ENCODE results near the gene LRPPRC. TPM values are rescaled to one million over a fixed set of nuclear protein-coding genes. Genes with fewer than 3 reads are reported as not detected.

LRPPRC gene
- total RNA-seq, 4 donors from 2014 or later = 75.9 to 95.3 (median 81.5) TPM

GRCh38 chr2:43846140-43846793, 149.5 kb downstream of the LRPPRC start:
- ATAC-seq = no peak
- intact Hi-C loops (cut with DNase I; ENCODE audit: low total_unique reads) (no loop called here), in situ Hi-C loops (cut with MboI; ENCODE audit: low sequenced_read_pairs in 4 of 4) (no loop called here)
- Histone ChIP-seq H3K4me1 (no peaks in the 10 kb centered on the region), H3K36me3 (no peaks in the 10 kb centered on the region), H3K27ac (no peak overlapping the region), H3K27me3 (no peaks in the 10 kb centered on the region), H3K4me3 (no peak overlapping the region), H3K9me3 (no peaks in the 10 kb centered on the region)
- no peak for DNase-seq
- TF ChIP-seq, protein P1, sequence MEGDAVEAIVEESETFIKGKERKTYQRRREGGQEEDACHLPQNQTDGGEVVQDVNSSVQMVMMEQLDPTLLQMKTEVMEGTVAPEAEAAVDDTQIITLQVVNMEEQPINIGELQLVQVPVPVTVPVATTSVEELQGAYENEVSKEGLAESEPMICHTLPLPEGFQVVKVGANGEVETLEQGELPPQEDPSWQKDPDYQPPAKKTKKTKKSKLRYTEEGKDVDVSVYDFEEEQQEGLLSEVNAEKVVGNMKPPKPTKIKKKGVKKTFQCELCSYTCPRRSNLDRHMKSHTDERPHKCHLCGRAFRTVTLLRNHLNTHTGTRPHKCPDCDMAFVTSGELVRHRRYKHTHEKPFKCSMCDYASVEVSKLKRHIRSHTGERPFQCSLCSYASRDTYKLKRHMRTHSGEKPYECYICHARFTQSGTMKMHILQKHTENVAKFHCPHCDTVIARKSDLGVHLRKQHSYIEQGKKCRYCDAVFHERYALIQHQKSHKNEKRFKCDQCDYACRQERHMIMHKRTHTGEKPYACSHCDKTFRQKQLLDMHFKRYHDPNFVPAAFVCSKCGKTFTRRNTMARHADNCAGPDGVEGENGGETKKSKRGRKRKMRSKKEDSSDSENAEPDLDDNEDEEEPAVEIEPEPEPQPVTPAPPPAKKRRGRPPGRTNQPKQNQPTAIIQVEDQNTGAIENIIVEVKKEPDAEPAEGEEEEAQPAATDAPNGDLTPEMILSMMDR (IDR thresholded peaks at IDR 0.05 in 4 of 5, conservative IDR thresholded peaks at IDR 0.05 in 1 of 5) = no peak
- TF ChIP-seq POLR2A (IDR thresholded peaks at IDR 0.05) = no peak

DNA sequence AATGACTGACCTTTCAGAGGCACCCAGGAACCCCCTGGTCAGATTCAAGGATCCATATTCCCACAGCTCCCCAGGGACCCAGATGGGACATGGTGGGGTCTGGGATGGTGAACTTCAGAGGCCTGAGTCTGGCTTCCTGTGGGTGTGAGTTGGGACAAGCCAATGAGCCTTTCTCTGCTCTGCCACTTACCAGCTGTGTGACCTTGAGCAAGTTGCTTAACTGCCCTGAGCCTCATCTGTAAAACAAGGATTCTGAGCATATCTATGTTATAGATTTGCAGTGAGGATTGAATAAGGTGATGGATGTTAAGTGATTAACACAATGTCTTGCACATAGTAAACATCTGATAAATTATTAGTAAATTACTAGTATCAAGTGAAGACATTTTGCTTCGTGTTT, 150.6 kb downstream of the LRPPRC start:
- DNase-seq = no peak
- in situ Hi-C loops (cut with MboI; ENCODE audit: low sequenced_read_pairs in 4 of 4) = no loop called here
- Histone ChIP-seq H3K4me3 (no peak overlapping the region), H3K27ac (no peak overlapping the region), H3K9me3 (no peaks in the 10 kb centered on the region), H3K4me1 (no peaks in the 10 kb centered on the region), H3K27me3 (no peaks in the 10 kb centered on the region), H3K36me3 (no peaks in the 10 kb centered on the region)
- no peak for ATAC-seq
- TF ChIP-seq POLR2A (IDR thresholded peaks at IDR 0.05) = no peak
- TF ChIP-seq, protein P1 (IDR thresholded peaks at IDR 0.05 in 4 of 5, conservative IDR thresholded peaks at IDR 0.05 in 1 of 5) = no peak
- intact Hi-C loops (cut with DNase I; ENCODE audit: low total_unique reads) = no loop called here

GRCh38 chr2:43842866-43843226, 152.9 kb downstream of the LRPPRC start:
- no peaks in the 10 kb centered on the region for H3K36me3 ChIP-seq
- H3K27ac ChIP-seq = no peak overlapping the region
- in situ Hi-C loops (cut with MboI; ENCODE audit: low sequenced_read_pairs in 4 of 4) (no loop called here), intact Hi-C loops (cut with DNase I; ENCODE audit: low total_unique reads) (no loop called here)
- no peaks in the 10 kb centered on the region for H3K4me1 ChIP-seq
- DNase-seq (no peak), ATAC-seq (no peak)
- no peak overlapping the region for H3K4me3 ChIP-seq
- H3K9me3 ChIP-seq = no peaks in the 10 kb centered on the region
- TF ChIP-seq POLR2A (IDR thresholded peaks at IDR 0.05) = no peak
- TF ChIP-seq, protein P1 (IDR thresholded peaks at IDR 0.05 in 4 of 5, conservative IDR thresholded peaks at IDR 0.05 in 1 of 5) = no peak
- no peaks in the 10 kb centered on the region for H3K27me3 ChIP-seq

GRCh38 chr2:43841949-43842865, 153.6 kb downstream of the LRPPRC start:
- intact Hi-C loops (cut with DNase I; ENCODE audit: low total_unique reads) = no loop called here

More at GRCh38 chr2:43841949-43842865, 153.6 kb downstream of the LRPPRC start:
- no peaks in the 10 kb centered on the region for H3K27me3 ChIP-seq
- H3K27ac ChIP-seq = no peak overlapping the region
- ATAC-seq (no peak), DNase-seq (no peak)
- no peak overlapping the region for H3K4me3 ChIP-seq
- no peaks in the 10 kb centered on the region for H3K36me3 ChIP-seq
- in situ Hi-C loops (cut with MboI; ENCODE audit: low sequenced_read_pairs in 4 of 4) = no loop called here
- no peaks in the 10 kb centered on the region for H3K4me1 ChIP-seq
- no peaks in the 10 kb centered on the region for H3K9me3 ChIP-seq
- TF ChIP-seq, protein P1 (IDR thresholded peaks at IDR 0.05 in 4 of 5, conservative IDR thresholded peaks at IDR 0.05 in 1 of 5) = no peak
- TF ChIP-seq POLR2A (IDR thresholded peaks at IDR 0.05) = no peak

Data from gastrocnemius medialis (tissue), 4 donors.